Trophoblast cell (in vitro differentiated cells and primary cell): ENCODE results near the gene SNX14.
"Not testable (repeated sequence)": the region's sequence is repeated elsewhere in the genome, so short reads cannot be mapped to it uniquely, and the experiment has no call there.

Experiments
- DNase-seq, 2 donors: peaks; one replicate each; pipeline ENCODE4 v3.0.0-alpha.2; 2016
- H2AFZ ChIP-seq: 2 replicates; pipeline ENCODE4 v1.6.1; 2013; ENCODE audit warnings: low read length, moderate library complexity, mild to moderate bottlenecking; ENCODE audit not compliant: insufficient read depth, poor library complexity
- H2AK5ac ChIP-seq: 2 replicates; pipeline ENCODE4 v1.6.1; 2013; ENCODE audit warnings: mild to moderate bottlenecking, low read length
- H2BK120ac ChIP-seq: 2 replicates; pipeline ENCODE4 v1.6.1; 2013; ENCODE audit warnings: low read length, mild to moderate bottlenecking, moderate library complexity; ENCODE audit not compliant: insufficient read depth, poor library complexity
- H2BK12ac ChIP-seq: 2 replicates; pipeline ENCODE4 v1.6.1; 2013; ENCODE audit warnings: mild to moderate bottlenecking, low read length, moderate library complexity
- H2BK5ac ChIP-seq: 2 replicates; pipeline ENCODE4 v1.6.1; 2013; ENCODE audit warnings: low read length, low read depth, moderate library complexity, mild to moderate bottlenecking; ENCODE audit not compliant: poor library complexity
- H3K14ac ChIP-seq: 2 replicates; pipeline ENCODE4 v1.6.1; 2013; ENCODE audit warnings: mild to moderate bottlenecking, low read length
- H3K18ac ChIP-seq: 2 replicates; pipeline ENCODE4 v1.6.1; 2013; ENCODE audit warnings: mild to moderate bottlenecking, low read length
- H3K23ac ChIP-seq: 2 replicates; pipeline ENCODE4 v1.6.1; 2013; ENCODE audit warnings: low read length
- H3K27ac ChIP-seq: 2 replicates; pipeline ENCODE4 v1.5.1; 2013; ENCODE audit warnings: low read depth, mild to moderate bottlenecking, inconsistent platforms, low read length, moderate library complexity
- H3K27me3 ChIP-seq: 2 replicates; pipeline ENCODE4 v1.6.1; 2013; ENCODE audit warnings: inconsistent platforms, mild to moderate bottlenecking, low read length, moderate library complexity; ENCODE audit not compliant: insufficient read depth
- H3K36me3 ChIP-seq, 2 experiments: 1 replicate in 1 of 2; 2 replicates in 1 of 2; pipeline ENCODE4 v1.6.1; 2013; ENCODE audit warnings: low read length in 2 of 2, mild to moderate bottlenecking in 2 of 2, moderate library complexity in 1 of 2; ENCODE audit not compliant: insufficient read depth in 2 of 2, control insufficient read depth in 1 of 2
- H3K4ac ChIP-seq: 2 replicates; pipeline ENCODE4 v1.6.1; 2013; ENCODE audit warnings: low read depth, mild to moderate bottlenecking, low read length, moderate library complexity
- H3K4me1 ChIP-seq, 2 experiments: 1 replicate in 1 of 2; 2 replicates in 1 of 2; pipeline ENCODE4 v1.6.1; 2013; ENCODE audit warnings: low read length in 2 of 2, mild to moderate bottlenecking in 2 of 2, moderate library complexity in 1 of 2; ENCODE audit not compliant: insufficient read depth in 2 of 2, control insufficient read depth in 1 of 2
- H3K4me2 ChIP-seq: 2 replicates; pipeline ENCODE4 v1.6.1; 2013; ENCODE audit warnings: inconsistent platforms, mild to moderate bottlenecking, low read length, moderate library complexity
- H3K4me3 ChIP-seq: 2 replicates; pipeline ENCODE4 v1.5.1; 2013; ENCODE audit warnings: mild to moderate bottlenecking, low read depth, low read length, inconsistent platforms
- H3K79me1 ChIP-seq: one replicate; pipeline ENCODE4 v1.6.1; 2013; ENCODE audit warnings: low read length
- H3K79me2 ChIP-seq: 2 replicates; pipeline ENCODE4 v1.6.1; 2013; ENCODE audit warnings: low read length, mild to moderate bottlenecking; ENCODE audit not compliant: control insufficient read depth, insufficient read depth, poor library complexity
- H3K9ac ChIP-seq: 2 replicates; pipeline ENCODE4 v1.6.1; 2013; ENCODE audit warnings: mild to moderate bottlenecking, low read length
- H3K9me3 ChIP-seq: 2 replicates; pipeline ENCODE4 v1.6.1; 2013; ENCODE audit warnings: low read depth, mild to moderate bottlenecking, control low read depth, inconsistent platforms, low read length; ENCODE audit not compliant: insufficient read depth
- H4K12ac ChIP-seq: 2 replicates; pipeline ENCODE4 v1.6.1; 2013; ENCODE audit warnings: low read depth, mild to moderate bottlenecking, low read length, moderate library complexity
- H4K8ac ChIP-seq: 2 replicates; pipeline ENCODE4 v1.6.1; 2013; ENCODE audit warnings: low read depth, mild to moderate bottlenecking, low read length, moderate library complexity
- H4K91ac ChIP-seq: one replicate; pipeline ENCODE4 v1.6.1; 2013; ENCODE audit warnings: low read depth, mild to moderate bottlenecking, low read length, moderate library complexity
- WGBS: extraction: QIAGEN DNeasy Blood & Tissue Kit; methylation state at CpG from one replicate; pipeline ENCODE4 v1.1.7; 2013; ENCODE audit warnings: missing lambda C conversion rate; ENCODE audit not compliant: insufficient read length, insufficient coverage; ENCODE audit errors: extremely low coverage; 5-methylcytosine and 5-hydroxymethylcytosine counted together

The SNX14 gene

GRCh38 chr6:85544776-85545175, 48.9 kb downstream of the SNX14 start:
- Histone ChIP-seq H3K27ac (no peak overlapping the region), H2BK5ac (no peak overlapping the region), H3K27me3 (no peaks in the 10 kb centered on the region), H4K12ac (no peak overlapping the region), H3K9me3 (no peaks in the 10 kb centered on the region), H3K36me3 (peaks cover 7 to 9% of the 10 kb centered on the region in 2 experiments), H3K23ac (no peak overlapping the region), H3K4me3 (no peak overlapping the region), H3K4me2 (no peak overlapping the region), H3K4me1 (no peaks in the 10 kb centered on the region), H3K79me2 (no peaks in the 10 kb centered on the region), H4K8ac (no peak overlapping the region), H3K18ac (no peak overlapping the region), H2AK5ac (no peak overlapping the region), H2BK12ac (no peak overlapping the region), H3K4ac (no peak overlapping the region), H3K79me1 (no peaks in the 10 kb centered on the region), H2BK120ac (no peak overlapping the region), H3K9ac (no peak overlapping the region), H2AFZ (no peak overlapping the region), H4K91ac (no peak overlapping the region), H3K14ac (no peak overlapping the region)
- DNase-seq = peak in 1 of 2 donors; percentile 30
- WGBS = no CpG with 5 or more reads among the region's 1 CpG

DNA sequence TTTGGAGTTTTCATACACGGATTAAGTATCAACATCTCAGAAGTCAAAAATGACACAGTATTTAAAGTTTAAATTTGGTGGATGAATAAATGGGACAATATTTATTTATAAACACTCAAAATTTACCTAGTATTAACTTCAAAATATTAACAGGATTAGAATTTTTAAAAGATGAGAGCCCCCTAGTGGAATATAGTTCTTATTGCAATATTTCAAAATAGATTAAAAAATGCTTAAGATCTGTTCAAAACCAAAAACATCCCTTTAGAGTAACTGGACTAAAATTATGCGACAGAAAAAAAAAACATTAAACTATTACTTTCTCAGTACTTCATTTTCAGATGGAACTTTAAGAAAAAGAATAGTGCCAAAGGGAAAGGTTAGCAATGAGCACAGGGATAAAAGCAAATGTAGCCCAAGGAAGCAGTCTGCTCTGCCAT, 56.6 kb downstream of the SNX14 start:
- Histone ChIP-seq H3K9me3 (no peaks in the 10 kb centered on the region), H3K4me1 (no peaks in the 10 kb centered on the region), H3K18ac (no peak overlapping the region), H3K4me3 (no peak overlapping the region), H4K8ac (no peak overlapping the region), H3K4ac (no peak overlapping the region), H4K12ac (no peak overlapping the region), H3K9ac (no peak overlapping the region), H4K91ac (no peak overlapping the region), H3K36me3 (peaks cover 7 to 12% of the 10 kb centered on the region in 2 experiments), H2BK12ac (no peak overlapping the region), H3K4me2 (no peak overlapping the region), H2BK5ac (no peak overlapping the region), H3K27me3 (no peaks in the 10 kb centered on the region), H2AFZ (no peak overlapping the region), H2AK5ac (no peak overlapping the region), H3K14ac (no peak overlapping the region), H2BK120ac (no peak overlapping the region), H3K79me1 (no peaks in the 10 kb centered on the region), H3K79me2 (no peaks in the 10 kb centered on the region), H3K27ac (no peak overlapping the region), H3K23ac (no peak overlapping the region)
- no CpG with 5 or more reads among the region's 2 CpGs for WGBS
- peak in 1 of 2 donors; percentile 53 for DNase-seq

DNA sequence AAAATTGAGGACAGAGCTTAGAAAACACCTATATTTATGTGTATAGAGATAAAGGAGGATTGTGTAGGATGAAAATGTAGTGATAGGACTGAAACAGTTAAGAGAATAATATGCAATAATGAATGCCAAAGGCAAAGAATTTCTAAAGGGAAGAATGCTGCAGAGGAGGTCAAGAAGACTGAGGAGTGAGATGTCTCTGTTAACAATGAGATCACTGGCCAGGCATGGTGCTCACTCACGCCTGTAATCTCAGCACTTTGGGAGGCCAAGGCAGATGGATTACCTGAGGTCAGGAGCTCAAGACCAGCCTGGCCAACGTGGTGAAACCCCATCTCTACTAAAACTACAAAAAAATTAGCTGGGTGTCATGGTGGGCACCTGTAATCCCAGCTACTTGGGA, 69.4 kb downstream of the SNX14 start:
- not testable (repeated sequence) for H2AFZ ChIP-seq, H3K9me3 ChIP-seq, H2BK5ac ChIP-seq, H4K8ac ChIP-seq, H3K18ac ChIP-seq, H3K9ac ChIP-seq, H3K4ac ChIP-seq, H3K27me3 ChIP-seq, H4K91ac ChIP-seq, H2AK5ac ChIP-seq, H3K79me2 ChIP-seq, H3K14ac ChIP-seq, H2BK120ac ChIP-seq, H3K4me2 ChIP-seq, H3K79me1 ChIP-seq, H3K4me3 ChIP-seq, H3K4me1 ChIP-seq, H3K27ac ChIP-seq, H2BK12ac ChIP-seq, H4K12ac ChIP-seq, H3K23ac ChIP-seq
- H3K36me3 ChIP-seq = peaks cover 3 to 11% of the 10 kb centered on the region in 2 experiments
- no CpG with 5 or more reads among the region's 2 CpGs for WGBS
- peak in 1 of 2 donors; percentile 55 for DNase-seq

GRCh38 chr6:85516168-85516567, 77.5 kb downstream of the SNX14 start:
- no peak overlapping the region for H4K12ac ChIP-seq
- no peak overlapping the region for H3K23ac ChIP-seq
- no peak overlapping the region for H2AFZ ChIP-seq
- no peaks in the 10 kb centered on the region for H3K79me1 ChIP-seq
- H4K91ac ChIP-seq = no peak overlapping the region
- no peak overlapping the region for H2BK120ac ChIP-seq
- H3K9me3 ChIP-seq = no peaks in the 10 kb centered on the region
- H3K27me3 ChIP-seq = no peaks in the 10 kb centered on the region
- peak in 1 of 2 donors; percentile 34 for DNase-seq
- H3K4ac ChIP-seq = no peak overlapping the region
- no peak overlapping the region for H3K4me2 ChIP-seq
- H3K9ac ChIP-seq = no peak overlapping the region
- H2BK12ac ChIP-seq = no peak overlapping the region
- H4K8ac ChIP-seq = no peak overlapping the region
- H2AK5ac ChIP-seq = no peak overlapping the region
- H3K18ac ChIP-seq = no peak overlapping the region
- H3K36me3 ChIP-seq = peaks cover 10 to 13% of the 10 kb centered on the region in 2 experiments
- no peaks in the 10 kb centered on the region for H3K4me1 ChIP-seq
- H3K27ac ChIP-seq = no peak overlapping the region
- no peak overlapping the region for H3K4me3 ChIP-seq
- no peaks in the 10 kb centered on the region for H3K79me2 ChIP-seq
- H3K14ac ChIP-seq = no peak overlapping the region
- H2BK5ac ChIP-seq = no peak overlapping the region
